ENCODE data around the gene LASP1NB.

Gene LASP1NB

DNA sequence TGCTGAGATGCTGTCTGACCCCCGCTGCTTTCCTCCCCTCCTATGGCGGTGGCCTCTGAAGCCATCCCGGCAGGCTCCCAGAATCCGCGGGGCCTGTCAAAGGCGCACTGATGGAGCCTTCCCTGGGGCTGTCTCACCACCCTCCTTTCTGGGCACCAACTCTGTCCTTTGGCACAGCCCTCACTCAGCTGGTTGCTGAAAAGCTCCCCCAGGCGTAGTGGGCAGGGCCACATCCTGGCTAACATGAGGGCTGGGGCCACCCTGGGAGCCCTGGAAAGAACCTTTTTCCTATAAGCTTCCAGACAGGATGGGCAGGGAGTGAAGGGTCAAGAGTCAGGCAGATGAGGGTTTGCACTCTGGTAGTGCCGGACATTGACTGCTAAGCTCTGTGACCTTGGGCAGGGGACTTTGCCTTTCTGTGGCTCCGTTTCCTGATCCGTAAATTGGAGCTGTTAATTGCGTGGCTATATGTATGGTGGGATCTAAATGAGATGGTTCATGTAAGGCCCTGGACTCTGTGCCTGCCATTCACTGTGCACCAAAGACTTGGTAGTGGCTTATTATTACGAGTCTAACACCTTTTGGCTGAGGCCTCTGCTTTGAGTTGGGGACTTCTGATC lies 27.6 kb upstream of the LASP1NB start:
- Histone ChIP-seq H3K23ac (ENCODE audit: low read length) (no peak overlapping the region), H3K4ac (ENCODE audit: low read depth, low read length) (no peak overlapping the region), H3K4me3 (ENCODE audit: low read depth, low read length) (no peak overlapping the region), H3K36me3 (ENCODE audit: control insufficient read depth in 1 of 2, insufficient read depth in 2 of 2, low read length in 2 of 2) (peaks cover 58 to 66% of the 10 kb centered on the region in 2 experiments), H3K79me1 (ENCODE audit: low read length) (no peaks in the 10 kb centered on the region), H2BK12ac (ENCODE audit: low read length) (no peak overlapping the region), H2AFZ (ENCODE audit: insufficient read depth, low read length, poor library complexity) (no peak overlapping the region), H3K79me2 (ENCODE audit: control insufficient read depth, insufficient read depth, low read length, poor library complexity) (no peaks in the 10 kb centered on the region), H3K27ac (ENCODE audit: low read depth, low read length) (no peak overlapping the region), H2AK5ac (ENCODE audit: low read length) (no peak overlapping the region), H3K18ac (ENCODE audit: low read length) (no peak overlapping the region), H2BK5ac (ENCODE audit: low read depth, low read length, poor library complexity) (no peak overlapping the region), H3K4me2 (ENCODE audit: low read length) (no peak overlapping the region), H4K91ac (ENCODE audit: low read depth, low read length) (no peak overlapping the region), H3K9me3 (ENCODE audit: insufficient read depth, low read depth, low read length) (no peaks in the 10 kb centered on the region), H4K8ac (ENCODE audit: low read depth, low read length) (no peak overlapping the region), H3K4me1 (ENCODE audit: control insufficient read depth in 1 of 2, insufficient read depth in 2 of 2, low read length in 2 of 2) (peaks cover 14 to 16% of the 10 kb centered on the region in 2 experiments), H3K9ac (ENCODE audit: low read length) (no peak overlapping the region), H4K12ac (ENCODE audit: low read depth, low read length) (no peak overlapping the region), H3K14ac (ENCODE audit: low read length) (no peak overlapping the region), H2BK120ac (ENCODE audit: insufficient read depth, low read length, poor library complexity) (no peak overlapping the region), H3K27me3 (ENCODE audit: insufficient read depth, low read length) (no peaks in the 10 kb centered on the region)
- WGBS (ENCODE audit: extremely low coverage, insufficient coverage, insufficient read length): no CpG with 5 or more reads among the region's 12 CpGs
- DNase-seq: no peak

DNA sequence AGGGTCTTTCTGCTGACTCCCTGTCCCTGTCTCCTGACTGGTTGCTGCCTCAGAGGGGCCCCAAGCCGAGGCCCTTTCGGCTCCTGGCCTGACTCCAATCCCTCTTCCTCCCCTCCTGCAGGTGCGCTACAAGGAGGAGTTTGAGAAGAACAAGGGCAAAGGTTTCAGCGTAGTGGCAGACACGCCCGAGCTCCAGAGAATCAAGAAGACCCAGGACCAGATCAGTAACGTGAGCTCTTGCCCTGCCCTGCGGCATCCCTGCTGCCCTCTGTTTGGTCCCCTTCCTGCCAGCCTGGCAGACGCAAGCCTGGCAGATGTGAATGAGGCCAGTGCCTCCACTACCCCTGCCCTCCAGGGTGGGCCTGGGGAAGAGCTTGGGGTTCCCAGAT lies 27.1 kb upstream of the LASP1NB start:
- no peak overlapping the region for H3K27ac ChIP-seq (ENCODE audit: low read depth, low read length)
- no peaks in the 10 kb centered on the region for H3K79me1 ChIP-seq (ENCODE audit: low read length)
- no peak overlapping the region for H4K12ac ChIP-seq (ENCODE audit: low read depth, low read length)
- no peaks in the 10 kb centered on the region for H3K79me2 ChIP-seq (ENCODE audit: control insufficient read depth, insufficient read depth, low read length, poor library complexity)
- H4K8ac ChIP-seq (ENCODE audit: low read depth, low read length): no peak overlapping the region
- no peak overlapping the region for H3K4me3 ChIP-seq (ENCODE audit: low read depth, low read length)
- H3K4me2 ChIP-seq (ENCODE audit: low read length): no peak overlapping the region
- H3K36me3 ChIP-seq (ENCODE audit: control insufficient read depth in 1 of 2, insufficient read depth in 2 of 2, low read length in 2 of 2): peaks cover 58 to 66% of the 10 kb centered on the region in 2 experiments
- no peak overlapping the region for H4K91ac ChIP-seq (ENCODE audit: low read depth, low read length)
- H2BK120ac ChIP-seq (ENCODE audit: insufficient read depth, low read length, poor library complexity): no peak overlapping the region
- no peak overlapping the region for H2AK5ac ChIP-seq (ENCODE audit: low read length)
- H3K23ac ChIP-seq (ENCODE audit: low read length): no peak overlapping the region
- H3K18ac ChIP-seq (ENCODE audit: low read length): no peak overlapping the region
- no peak overlapping the region for H3K9ac ChIP-seq (ENCODE audit: low read length)
- H2BK12ac ChIP-seq (ENCODE audit: low read length): no peak overlapping the region
- no CpG with 5 or more reads among the region's 9 CpGs for WGBS (ENCODE audit: extremely low coverage, insufficient coverage, insufficient read length)
- DNase-seq: no peak
- H2BK5ac ChIP-seq (ENCODE audit: low read depth, low read length, poor library complexity): no peak overlapping the region
- no peak overlapping the region for H2AFZ ChIP-seq (ENCODE audit: insufficient read depth, low read length, poor library complexity)
- H3K27me3 ChIP-seq (ENCODE audit: insufficient read depth, low read length): no peaks in the 10 kb centered on the region
- peaks cover 14 to 16% of the 10 kb centered on the region in 2 experiments for H3K4me1 ChIP-seq (ENCODE audit: control insufficient read depth in 1 of 2, insufficient read depth in 2 of 2, low read length in 2 of 2)
- no peak overlapping the region for H3K4ac ChIP-seq (ENCODE audit: low read depth, low read length)
- H3K9me3 ChIP-seq (ENCODE audit: insufficient read depth, low read depth, low read length): no peaks in the 10 kb centered on the region
- H3K14ac ChIP-seq (ENCODE audit: low read length): no peak overlapping the region

DNA sequence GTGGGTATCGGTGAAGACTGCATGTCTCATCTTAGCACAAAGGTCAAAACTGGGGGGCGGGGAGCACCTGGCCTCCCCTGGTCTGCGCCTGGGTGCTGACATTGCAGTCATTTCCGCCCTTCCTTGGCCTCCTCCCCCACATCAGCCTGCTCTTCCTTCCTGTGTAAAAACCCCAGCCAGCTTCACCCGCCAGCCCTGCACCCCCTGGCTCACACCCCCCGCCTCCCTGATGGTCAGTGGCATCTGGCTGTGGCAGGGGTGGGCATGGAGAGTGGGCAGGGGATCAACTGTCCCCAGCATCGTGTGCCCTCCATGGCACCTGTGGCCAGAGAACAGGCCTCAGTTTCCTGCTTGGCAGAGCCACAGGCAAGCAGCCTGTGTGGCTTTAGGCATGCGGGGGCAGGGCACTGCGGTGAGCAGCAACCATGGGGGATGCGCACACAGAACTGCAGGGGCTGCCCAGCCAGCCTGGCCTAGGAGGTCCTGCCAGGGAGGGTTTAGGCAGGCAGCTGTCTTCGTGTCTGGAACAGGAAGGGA lies 26.5 kb upstream of the LASP1NB start:
- H3K36me3 ChIP-seq (ENCODE audit: control insufficient read depth in 1 of 2, insufficient read depth in 2 of 2, low read length in 2 of 2): peaks cover 54 to 65% of the 10 kb centered on the region in 2 experiments
- no peak overlapping the region for H3K14ac ChIP-seq (ENCODE audit: low read length)
- no peaks in the 10 kb centered on the region for H3K27me3 ChIP-seq (ENCODE audit: insufficient read depth, low read length)
- no peak overlapping the region for H3K4me2 ChIP-seq (ENCODE audit: low read length)
- no peak overlapping the region for H2BK5ac ChIP-seq (ENCODE audit: low read depth, low read length, poor library complexity)
- H2AK5ac ChIP-seq (ENCODE audit: low read length): no peak overlapping the region
- H3K9me3 ChIP-seq (ENCODE audit: insufficient read depth, low read depth, low read length): no peaks in the 10 kb centered on the region
- H3K27ac ChIP-seq (ENCODE audit: low read depth, low read length): no peak overlapping the region
- H2BK120ac ChIP-seq (ENCODE audit: insufficient read depth, low read length, poor library complexity): no peak overlapping the region
- H3K79me2 ChIP-seq (ENCODE audit: control insufficient read depth, insufficient read depth, low read length, poor library complexity): no peaks in the 10 kb centered on the region
- H4K8ac ChIP-seq (ENCODE audit: low read depth, low read length): no peak overlapping the region
- H3K23ac ChIP-seq (ENCODE audit: low read length): no peak overlapping the region
- no peak overlapping the region for H2AFZ ChIP-seq (ENCODE audit: insufficient read depth, low read length, poor library complexity)
- no peak overlapping the region for H4K12ac ChIP-seq (ENCODE audit: low read depth, low read length)
- DNase-seq: no peak
- no peak overlapping the region for H4K91ac ChIP-seq (ENCODE audit: low read depth, low read length)
- no peak overlapping the region for H3K4ac ChIP-seq (ENCODE audit: low read depth, low read length)
- H3K9ac ChIP-seq (ENCODE audit: low read length): no peak overlapping the region
- H3K4me1 ChIP-seq (ENCODE audit: control insufficient read depth in 1 of 2, insufficient read depth in 2 of 2, low read length in 2 of 2): peaks cover 11 to 16% of the 10 kb centered on the region in 2 experiments
- no peaks in the 10 kb centered on the region for H3K79me1 ChIP-seq (ENCODE audit: low read length)
- WGBS (ENCODE audit: extremely low coverage, insufficient coverage, insufficient read length): no CpG with 5 or more reads among the region's 11 CpGs
- H2BK12ac ChIP-seq (ENCODE audit: low read length): no peak overlapping the region
- no peak overlapping the region for H3K4me3 ChIP-seq (ENCODE audit: low read depth, low read length)
- H3K18ac ChIP-seq (ENCODE audit: low read length): no peak overlapping the region

DNA sequence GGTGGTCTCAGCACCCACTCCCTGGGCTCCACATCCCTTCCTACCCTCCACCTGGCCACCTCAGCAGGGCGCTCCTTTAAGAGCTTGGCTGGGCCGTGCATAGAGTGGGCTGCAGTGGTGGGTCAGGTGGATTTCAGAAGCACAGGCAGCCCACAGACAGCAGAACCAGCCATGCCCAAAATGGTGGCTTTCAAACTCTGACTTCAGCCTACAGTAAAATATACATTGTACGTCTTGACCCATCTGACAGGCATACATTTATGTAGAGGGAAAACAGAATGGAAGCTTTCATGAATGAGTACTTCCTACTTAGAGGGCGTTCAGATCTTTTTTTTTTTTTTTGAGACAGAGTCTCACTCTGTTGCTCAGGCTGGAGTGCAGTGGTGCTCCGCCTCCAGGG lies 26.0 kb upstream of the LASP1NB start:
- no peak overlapping the region for H4K91ac ChIP-seq (ENCODE audit: low read depth, low read length)
- H3K4ac ChIP-seq (ENCODE audit: low read depth, low read length): no peak overlapping the region
- H3K27me3 ChIP-seq (ENCODE audit: insufficient read depth, low read length): no peaks in the 10 kb centered on the region
- H3K9ac ChIP-seq (ENCODE audit: low read length): no peak overlapping the region
- no CpG with 5 or more reads among the region's 5 CpGs for WGBS (ENCODE audit: extremely low coverage, insufficient coverage, insufficient read length)
- no peak overlapping the region for H3K4me3 ChIP-seq (ENCODE audit: low read depth, low read length)
- H3K23ac ChIP-seq (ENCODE audit: low read length): no peak overlapping the region
- H3K36me3 ChIP-seq (ENCODE audit: control insufficient read depth in 1 of 2, insufficient read depth in 2 of 2, low read length in 2 of 2): peaks cover 50 to 59% of the 10 kb centered on the region in 2 experiments
- H2AFZ ChIP-seq (ENCODE audit: insufficient read depth, low read length, poor library complexity): no peak overlapping the region
- no peaks in the 10 kb centered on the region for H3K79me1 ChIP-seq (ENCODE audit: low read length)
- no peaks in the 10 kb centered on the region for H3K79me2 ChIP-seq (ENCODE audit: control insufficient read depth, insufficient read depth, low read length, poor library complexity)
- H3K9me3 ChIP-seq (ENCODE audit: insufficient read depth, low read depth, low read length): no peaks in the 10 kb centered on the region
- no peak overlapping the region for H4K8ac ChIP-seq (ENCODE audit: low read depth, low read length)
- H3K4me2 ChIP-seq (ENCODE audit: low read length): no peak overlapping the region
- no peak overlapping the region for H4K12ac ChIP-seq (ENCODE audit: low read depth, low read length)
- DNase-seq: no peak
- no peak overlapping the region for H3K27ac ChIP-seq (ENCODE audit: low read depth, low read length)
- no peak overlapping the region for H2AK5ac ChIP-seq (ENCODE audit: low read length)
- H2BK5ac ChIP-seq (ENCODE audit: low read depth, low read length, poor library complexity): no peak overlapping the region
- H3K14ac ChIP-seq (ENCODE audit: low read length): no peak overlapping the region
- no peak overlapping the region for H2BK12ac ChIP-seq (ENCODE audit: low read length)
- H3K18ac ChIP-seq (ENCODE audit: low read length): no peak overlapping the region
- H2BK120ac ChIP-seq (ENCODE audit: insufficient read depth, low read length, poor library complexity): no peak overlapping the region
- peaks cover 10 to 16% of the 10 kb centered on the region in 2 experiments for H3K4me1 ChIP-seq (ENCODE audit: control insufficient read depth in 1 of 2, insufficient read depth in 2 of 2, low read length in 2 of 2)
